ENCODE measurements around the gene ZBBX. TPM values are rescaled to one million over a fixed set of nuclear protein-coding genes. Genes with fewer than 3 reads are reported as not detected.

ZBBX gene
- total RNA-seq, 4 donors from 2014 or later, result not detected

- H3K9me3 ChIP-seq, result no peaks in the 10 kb centered on the region
- no peak for ATAC-seq
- no peaks in the 10 kb centered on the region for H3K4me1 ChIP-seq
- no peaks in the 10 kb centered on the region for H3K27me3 ChIP-seq
- H3K27ac ChIP-seq, result no peak overlapping the region
- 79 to 88% methylated on average over 2 of the region's 2 CpGs for WGBS, 2 donors (ENCODE audit: low coverage in 1 of 2)
- H3K36me3 ChIP-seq, result no peaks in the 10 kb centered on the region
- TF ChIP-seq POLR2AphosphoS5 (IDR thresholded peaks at IDR 0.05) (no peak), POLR2A (IDR thresholded peaks at IDR 0.05) (no peak), CTCF (IDR thresholded peaks at IDR 0.05) (no peak), EP300 (IDR thresholded peaks at IDR 0.05) (no peak)
- H3K4me3 ChIP-seq, result no peak overlapping the region
Measured at GRCh38 chr3:167318996-167319615, 61.0 kb downstream of the ZBBX start.

GRCh38 chr3:167318306-167318705, 61.8 kb downstream of the ZBBX start:
- Histone ChIP-seq H3K4me3 (no peak overlapping the region), H3K9me3 (no peaks in the 10 kb centered on the region), H3K27me3 (no peaks in the 10 kb centered on the region), H3K27ac (no peak overlapping the region), H3K36me3 (no peaks in the 10 kb centered on the region), H3K4me1 (no peaks in the 10 kb centered on the region)
- WGBS, 2 donors (ENCODE audit: low coverage in 1 of 2), result 83 to 100% methylated on average over 1 to 2 of the region's 2 CpGs
- ATAC-seq, result no peak
- TF ChIP-seq POLR2A (IDR thresholded peaks at IDR 0.05), result no peak
- TF ChIP-seq CTCF (IDR thresholded peaks at IDR 0.05), result no peak
- TF ChIP-seq EP300 (IDR thresholded peaks at IDR 0.05), result no peak
- TF ChIP-seq POLR2AphosphoS5 (IDR thresholded peaks at IDR 0.05), result no peak

GRCh38 chr3:167306319-167306718, 73.8 kb downstream of the ZBBX start:
- H3K36me3 ChIP-seq, result no peaks in the 10 kb centered on the region
- H3K27me3 ChIP-seq, result no peaks in the 10 kb centered on the region
- TF ChIP-seq EP300 (IDR thresholded peaks at IDR 0.05), result no peak
- TF ChIP-seq CTCF (IDR thresholded peaks at IDR 0.05), result no peak
- TF ChIP-seq POLR2A (IDR thresholded peaks at IDR 0.05), result no peak
- no peak for TF ChIP-seq POLR2AphosphoS5 (IDR thresholded peaks at IDR 0.05)
- no peak overlapping the region for H3K27ac ChIP-seq
- peaks cover 0 to 8% (median 0%) of the 10 kb centered on the region in 3 donors for H3K4me1 ChIP-seq
- H3K9me3 ChIP-seq, result peaks cover 0 to 16% (median 0%) of the 10 kb centered on the region in 3 donors
- H3K4me3 ChIP-seq, result no peak overlapping the region
- ATAC-seq, result no peak
- WGBS, 2 donors (ENCODE audit: low coverage in 1 of 2), result 13 to 30% methylated on average over 1 of the region's 1 CpG

- TF ChIP-seq POLR2AphosphoS5 (IDR thresholded peaks at IDR 0.05), result no peak
- no peak for TF ChIP-seq CTCF (IDR thresholded peaks at IDR 0.05)
- no peak for TF ChIP-seq POLR2A (IDR thresholded peaks at IDR 0.05)
- no peak for TF ChIP-seq EP300 (IDR thresholded peaks at IDR 0.05)
- WGBS, 2 donors (ENCODE audit: low coverage in 1 of 2), result 0 to 5% methylated on average over 1 of the region's 1 CpG
- Histone ChIP-seq H3K27me3 (no peaks in the 10 kb centered on the region), H3K27ac (no peak overlapping the region), H3K4me1 (peaks cover 0 to 8% (median 0%) of the 10 kb centered on the region in 3 donors), H3K36me3 (no peaks in the 10 kb centered on the region), H3K4me3 (no peak overlapping the region), H3K9me3 (peaks cover 0 to 15% (median 0%) of the 10 kb centered on the region in 3 donors)
- ATAC-seq, result no peak
Measured at GRCh38 chr3:167305340-167305890, 74.7 kb downstream of the ZBBX start.

GRCh38 chr3:167304077-167304476, 76.0 kb downstream of the ZBBX start:
- WGBS, 2 donors (ENCODE audit: low coverage in 1 of 2), result 14 to 24% methylated on average over 3 of the region's 3 CpGs
- no peak for ATAC-seq
- Histone ChIP-seq H3K27me3 (no peaks in the 10 kb centered on the region), H3K27ac (no peak overlapping the region), H3K9me3 (peaks cover 0 to 2% (median 0%) of the 10 kb centered on the region in 3 donors), H3K4me1 (peaks cover 0 to 8% (median 0%) of the 10 kb centered on the region in 3 donors), H3K4me3 (no peak overlapping the region), H3K36me3 (no peaks in the 10 kb centered on the region)
- TF ChIP-seq POLR2A (IDR thresholded peaks at IDR 0.05), result no peak
- no peak for TF ChIP-seq CTCF (IDR thresholded peaks at IDR 0.05)
- TF ChIP-seq POLR2AphosphoS5 (IDR thresholded peaks at IDR 0.05), result no peak
- no peak for TF ChIP-seq EP300 (IDR thresholded peaks at IDR 0.05)
